Measurements from ENCODE around the gene NPM1. TPM values are rescaled to one million over a fixed set of nuclear protein-coding genes. Genes with fewer than 3 reads are reported as not detected.
"Not testable (repeated sequence)": the region's sequence is repeated elsewhere in the genome, so short reads cannot be mapped to it uniquely, and the experiment has no call there.

NPM1 gene
- total RNA-seq, 2 donors from 2014 or later: 558 to 996 TPM

DNA sequence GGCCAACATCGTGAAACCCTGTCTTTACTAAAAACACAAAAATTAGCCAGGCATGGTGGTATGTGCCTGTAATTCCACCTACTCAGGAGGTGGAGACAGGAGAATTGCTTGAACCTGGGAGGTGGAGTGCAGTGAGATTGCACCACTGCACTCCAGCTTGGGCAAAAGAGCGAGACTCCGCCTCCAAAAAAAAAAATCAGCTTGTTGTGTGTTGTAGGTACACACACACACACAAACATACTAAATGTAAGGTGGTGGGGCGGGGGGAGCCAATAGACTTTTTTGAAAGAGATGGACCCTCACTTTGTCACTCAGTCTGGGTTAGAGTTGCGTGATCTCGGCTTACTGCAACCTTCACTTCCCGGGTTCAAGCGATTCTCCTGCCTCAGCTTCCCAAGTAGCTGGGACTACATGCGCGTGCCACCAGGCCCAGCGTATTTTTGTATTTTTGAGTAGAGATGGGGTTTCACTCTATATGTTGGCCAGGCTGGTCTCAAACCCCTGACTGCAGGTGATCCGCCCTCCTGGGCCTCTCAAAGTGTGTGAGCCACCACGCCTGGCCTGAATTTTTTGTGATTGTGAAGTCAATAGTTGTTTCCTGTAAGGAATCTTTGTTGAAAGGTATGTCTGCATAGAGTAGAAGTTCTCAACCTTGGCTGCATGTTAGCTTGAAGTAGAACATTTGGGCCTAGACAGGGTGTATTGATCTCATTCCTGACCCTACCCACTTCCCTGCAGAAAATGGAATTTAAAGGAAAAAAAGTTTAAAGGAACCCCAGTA lies 13.7 kb downstream of the NPM1 start:
- no peak for DNase-seq
- Histone ChIP-seq H3K36me3 (peaks cover 24% of the 10 kb centered on the region), H3K4me3 (no peak overlapping the region), H3K4me1 (no peaks in the 10 kb centered on the region), H3K27me3 (no peaks in the 10 kb centered on the region), H3K9ac (ENCODE audit: low read depth in 2 of 2, low read length in 2 of 2) (no peak overlapping the region), H3K9me3 (no peaks in the 10 kb centered on the region), H3K27ac (no peak overlapping the region)
- intact Hi-C loops (cut with DNase I): no loop called here
- TF ChIP-seq, protein P1, sequence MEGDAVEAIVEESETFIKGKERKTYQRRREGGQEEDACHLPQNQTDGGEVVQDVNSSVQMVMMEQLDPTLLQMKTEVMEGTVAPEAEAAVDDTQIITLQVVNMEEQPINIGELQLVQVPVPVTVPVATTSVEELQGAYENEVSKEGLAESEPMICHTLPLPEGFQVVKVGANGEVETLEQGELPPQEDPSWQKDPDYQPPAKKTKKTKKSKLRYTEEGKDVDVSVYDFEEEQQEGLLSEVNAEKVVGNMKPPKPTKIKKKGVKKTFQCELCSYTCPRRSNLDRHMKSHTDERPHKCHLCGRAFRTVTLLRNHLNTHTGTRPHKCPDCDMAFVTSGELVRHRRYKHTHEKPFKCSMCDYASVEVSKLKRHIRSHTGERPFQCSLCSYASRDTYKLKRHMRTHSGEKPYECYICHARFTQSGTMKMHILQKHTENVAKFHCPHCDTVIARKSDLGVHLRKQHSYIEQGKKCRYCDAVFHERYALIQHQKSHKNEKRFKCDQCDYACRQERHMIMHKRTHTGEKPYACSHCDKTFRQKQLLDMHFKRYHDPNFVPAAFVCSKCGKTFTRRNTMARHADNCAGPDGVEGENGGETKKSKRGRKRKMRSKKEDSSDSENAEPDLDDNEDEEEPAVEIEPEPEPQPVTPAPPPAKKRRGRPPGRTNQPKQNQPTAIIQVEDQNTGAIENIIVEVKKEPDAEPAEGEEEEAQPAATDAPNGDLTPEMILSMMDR (IDR thresholded peaks at IDR 0.05): no peak

DNA sequence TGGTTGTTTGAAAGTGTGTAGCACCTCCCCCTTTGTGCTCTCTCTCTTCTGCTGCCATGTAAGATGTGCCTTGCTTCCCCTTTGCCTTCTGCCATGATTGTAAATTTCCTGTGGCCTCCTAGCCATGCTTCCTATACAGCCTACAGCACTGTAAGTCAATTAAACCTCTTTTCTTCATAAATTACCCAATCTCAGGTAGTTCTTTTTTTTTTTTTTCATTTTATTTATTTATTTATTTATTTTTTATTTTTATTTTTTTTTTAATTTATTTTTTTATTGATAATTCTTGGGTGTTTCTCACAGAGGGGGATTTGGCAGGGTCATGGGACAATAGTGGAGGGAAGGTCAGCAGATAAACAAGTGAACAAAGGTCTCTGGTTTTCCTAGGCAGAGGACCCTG lies 15.1 kb downstream of the NPM1 start:
- DNase-seq; intact Hi-C loops (cut with DNase I): not testable (repeated sequence)
- peaks cover 31% of the 10 kb centered on the region for H3K36me3 ChIP-seq

DNA sequence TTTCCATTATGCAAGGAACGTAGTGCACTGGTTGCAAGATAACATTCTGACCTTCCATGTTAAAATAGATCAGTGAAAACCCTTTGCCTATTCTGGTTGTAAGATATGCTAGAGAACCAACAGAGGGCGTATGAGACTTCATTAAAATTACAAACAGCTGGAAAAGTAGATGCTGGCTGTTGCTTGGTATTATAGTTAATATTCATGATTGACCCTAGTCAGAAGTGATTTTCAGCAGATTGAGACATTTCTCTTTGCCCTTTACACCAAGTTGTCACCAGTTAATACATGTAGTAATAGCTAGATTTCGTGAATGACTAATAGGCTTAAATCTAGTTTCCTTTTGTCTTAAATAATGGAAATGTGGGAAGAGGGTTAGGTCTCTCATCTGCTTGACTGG lies 18.0 kb downstream of the NPM1 start:
- H3K4me1 ChIP-seq: no peaks in the 10 kb centered on the region
- H3K36me3 ChIP-seq: peaks cover 36% of the 10 kb centered on the region
- H3K27ac ChIP-seq: no peak overlapping the region
- H3K4me3 ChIP-seq: no peak overlapping the region
- DNase-seq: no peak
- intact Hi-C loops (cut with DNase I): no loop called here
- H3K9me3 ChIP-seq: no peaks in the 10 kb centered on the region
- no peak overlapping the region for H3K9ac ChIP-seq (ENCODE audit: low read depth in 2 of 2, low read length in 2 of 2)
- TF ChIP-seq, protein P1 (IDR thresholded peaks at IDR 0.05): no peak
- H3K27me3 ChIP-seq: no peaks in the 10 kb centered on the region

More for the DNA sequence above, 15.1 kb downstream of the NPM1 start:
- not testable (repeated sequence) for H3K9me3 ChIP-seq; H3K9ac ChIP-seq (ENCODE audit: low read depth in 2 of 2, low read length in 2 of 2); H3K27ac ChIP-seq; H3K27me3 ChIP-seq; H3K4me1 ChIP-seq; H3K4me3 ChIP-seq

DNA sequence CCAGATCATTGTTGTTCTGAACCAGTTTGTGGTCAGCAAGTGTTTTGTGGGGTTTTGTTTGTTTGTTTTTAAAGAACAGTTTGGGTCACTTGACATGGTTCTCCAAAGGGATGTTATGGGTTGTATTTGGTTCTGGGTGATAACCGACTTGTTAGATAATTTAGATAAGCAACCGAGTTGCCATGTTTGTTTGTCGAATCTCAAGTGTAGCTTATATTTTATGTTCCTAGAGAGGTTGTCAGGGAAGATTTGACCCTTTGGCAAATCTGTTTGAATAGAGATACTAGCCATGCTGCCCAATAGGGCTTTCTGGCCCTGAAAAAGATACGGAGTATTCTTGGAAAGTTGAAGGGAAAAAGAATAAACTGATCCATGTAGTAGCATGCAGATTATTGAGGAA lies 19.6 kb downstream of the NPM1 start:
- no peak overlapping the region for H3K9ac ChIP-seq (ENCODE audit: low read depth in 2 of 2, low read length in 2 of 2)
- no peaks in the 10 kb centered on the region for H3K4me1 ChIP-seq
- TF ChIP-seq, protein P1 (IDR thresholded peaks at IDR 0.05): no peak
- DNase-seq: no peak
- H3K4me3 ChIP-seq: no peak overlapping the region
- no peaks in the 10 kb centered on the region for H3K27me3 ChIP-seq
- intact Hi-C loops (cut with DNase I): no loop called here
- peaks cover 30% of the 10 kb centered on the region for H3K36me3 ChIP-seq
- no peaks in the 10 kb centered on the region for H3K9me3 ChIP-seq
- no peak overlapping the region for H3K27ac ChIP-seq

DNA sequence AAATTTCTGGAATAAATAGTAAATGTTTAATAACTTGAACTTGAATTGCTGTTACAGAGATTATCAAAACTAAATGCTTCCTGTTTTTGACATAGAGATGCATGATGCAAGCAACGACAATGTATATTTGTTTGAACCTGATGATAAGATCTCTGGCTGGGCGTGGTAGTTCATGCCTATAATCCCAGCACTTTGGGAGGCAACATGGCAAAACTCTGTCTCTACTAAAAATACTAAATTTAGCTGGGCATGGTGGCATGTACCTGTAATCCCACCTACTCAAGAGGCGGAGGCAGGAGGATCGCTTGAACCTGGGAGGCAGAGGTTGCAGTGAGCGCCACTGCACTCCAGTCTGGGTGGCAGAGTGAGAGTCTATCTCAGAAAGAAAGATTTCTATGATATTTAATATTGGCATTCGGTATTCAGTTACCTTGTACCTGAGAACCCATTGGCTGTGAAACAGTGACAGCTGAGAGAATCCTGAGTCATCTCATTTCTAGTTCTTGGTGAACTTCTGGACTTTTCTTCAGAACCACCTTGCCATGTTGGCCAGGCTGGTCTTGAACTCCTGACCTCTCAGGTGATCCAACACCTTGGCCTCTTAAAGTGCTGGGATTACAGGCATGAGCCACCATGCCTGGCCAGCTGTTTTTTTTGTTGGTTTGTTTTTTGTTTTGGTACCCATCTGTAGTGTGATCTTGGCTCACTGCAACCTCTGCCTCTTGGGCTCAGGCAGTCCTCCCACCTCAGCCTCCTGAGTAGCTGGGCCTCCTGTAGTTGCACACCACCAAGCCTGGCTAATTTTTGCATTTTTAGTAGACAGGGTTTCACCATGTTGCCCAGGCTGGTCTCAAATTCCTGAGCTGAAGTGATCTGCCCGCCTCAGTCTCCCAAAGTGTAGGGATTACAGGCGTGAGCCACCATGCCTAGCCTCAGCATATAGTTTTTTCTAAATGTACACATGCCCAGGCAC lies 21.8 kb downstream of the NPM1 start:
- intact Hi-C loops (cut with DNase I): no loop called here
- peaks cover 30% of the 10 kb centered on the region for H3K36me3 ChIP-seq
- no peak for DNase-seq
- no peaks in the 10 kb centered on the region for H3K27me3 ChIP-seq
- no peak overlapping the region for H3K9ac ChIP-seq (ENCODE audit: low read depth in 2 of 2, low read length in 2 of 2)
- H3K4me1 ChIP-seq: no peaks in the 10 kb centered on the region
- no peak overlapping the region for H3K27ac ChIP-seq
- H3K9me3 ChIP-seq: no peaks in the 10 kb centered on the region
- TF ChIP-seq, protein P1 (IDR thresholded peaks at IDR 0.05): no peak
- H3K4me3 ChIP-seq: no peak overlapping the region
